Cerebellar cortex (tissue), 1 donor: Measurements from ENCODE around the gene RAB7B.
"Not testable (repeated sequence)": the region's sequence is repeated elsewhere in the genome, so short reads cannot be mapped to it uniquely, and the experiment has no call there.

Experiments
- DNase-seq: peaks from one replicate; pipeline ENCODE4 v3.0.0-alpha.2; 2015; ENCODE audit warnings: low spot score

The RAB7B gene, protein sequence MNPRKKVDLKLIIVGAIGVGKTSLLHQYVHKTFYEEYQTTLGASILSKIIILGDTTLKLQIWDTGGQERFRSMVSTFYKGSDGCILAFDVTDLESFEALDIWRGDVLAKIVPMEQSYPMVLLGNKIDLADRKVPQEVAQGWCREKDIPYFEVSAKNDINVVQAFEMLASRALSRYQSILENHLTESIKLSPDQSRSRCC

DNA sequence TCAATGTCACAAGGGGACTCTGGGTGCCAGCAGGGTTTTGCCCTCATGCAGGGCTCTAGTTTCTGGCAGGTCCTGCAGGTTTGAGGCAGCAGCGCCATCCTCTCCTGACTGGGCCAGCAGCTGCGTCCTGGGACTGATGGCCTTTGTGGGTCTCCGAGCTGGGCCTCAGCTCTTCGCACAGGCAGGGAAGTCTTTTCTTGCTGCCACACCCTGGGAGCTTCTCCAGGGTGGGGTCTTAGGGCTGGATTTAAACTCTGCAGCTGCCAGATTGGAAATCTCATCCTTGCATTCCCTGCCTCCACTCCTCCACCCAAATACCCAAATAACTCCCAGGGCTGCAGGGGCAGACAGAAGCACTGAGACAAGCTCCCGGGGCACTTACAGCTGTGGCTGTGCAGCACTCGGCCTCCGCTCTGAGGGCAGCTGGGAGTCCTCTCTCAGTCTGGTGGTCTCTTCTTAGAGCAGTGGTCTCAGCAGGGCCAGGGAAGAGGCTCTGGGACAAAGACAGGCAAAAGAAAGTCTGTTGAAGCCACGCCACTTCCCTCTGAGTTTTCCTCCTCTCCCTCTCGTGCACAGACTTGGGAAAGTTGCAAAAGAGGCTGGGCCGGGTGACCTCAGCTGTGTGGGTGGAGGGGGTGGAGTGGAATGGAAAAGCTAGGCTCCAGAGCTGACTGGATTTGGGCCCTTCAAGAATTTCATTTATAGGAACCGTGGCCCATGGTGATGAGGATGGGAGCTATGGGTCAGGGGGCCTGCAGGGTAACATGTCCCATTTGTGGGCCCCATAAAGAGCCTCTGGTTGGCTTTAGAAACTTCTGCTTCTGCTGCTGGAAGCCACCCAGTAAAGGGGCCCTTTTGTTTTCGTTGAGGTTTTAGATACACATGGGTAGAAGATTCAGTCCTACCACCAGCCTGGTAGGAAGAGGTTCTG is at the start of gene RAB7B:
Gene RAB7B (minus strand): TSS at position 525 of the 931 bp plus-strand sequence. CDS start 9,260 bp downstream, outside the sequence.
- no peak for DNase-seq

DNA sequence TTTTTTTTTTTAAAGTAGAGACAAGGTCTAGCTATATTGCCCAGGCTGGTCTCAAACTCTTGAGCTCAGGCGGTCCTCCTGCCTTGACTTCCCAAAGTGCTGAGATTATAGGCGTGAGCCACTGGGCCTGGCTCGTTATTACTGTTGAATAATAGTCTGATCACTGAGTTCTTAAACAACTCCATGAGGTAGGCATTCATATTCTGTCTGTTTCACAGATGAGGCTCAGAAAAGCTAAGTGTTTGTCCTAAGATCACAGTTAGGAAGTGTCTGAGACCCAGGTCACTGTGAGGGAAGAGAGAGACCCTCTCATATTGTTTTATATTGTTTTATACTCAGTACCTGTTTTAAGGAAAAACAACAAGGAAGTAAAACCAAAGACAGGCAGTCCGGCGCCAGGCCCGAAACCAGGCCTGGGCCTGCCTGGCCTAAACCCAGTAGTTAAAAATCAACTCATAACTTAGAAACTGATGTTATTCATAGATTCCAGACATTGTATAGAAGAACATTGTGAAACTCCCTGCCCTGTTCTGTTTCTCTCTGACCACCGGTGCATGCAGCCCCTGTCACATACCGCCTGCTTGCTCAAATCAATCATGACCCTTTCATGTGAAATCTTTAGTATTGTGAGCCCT is 49.2 kb upstream of the RAB7B start:
- not testable (repeated sequence) for DNase-seq

DNA sequence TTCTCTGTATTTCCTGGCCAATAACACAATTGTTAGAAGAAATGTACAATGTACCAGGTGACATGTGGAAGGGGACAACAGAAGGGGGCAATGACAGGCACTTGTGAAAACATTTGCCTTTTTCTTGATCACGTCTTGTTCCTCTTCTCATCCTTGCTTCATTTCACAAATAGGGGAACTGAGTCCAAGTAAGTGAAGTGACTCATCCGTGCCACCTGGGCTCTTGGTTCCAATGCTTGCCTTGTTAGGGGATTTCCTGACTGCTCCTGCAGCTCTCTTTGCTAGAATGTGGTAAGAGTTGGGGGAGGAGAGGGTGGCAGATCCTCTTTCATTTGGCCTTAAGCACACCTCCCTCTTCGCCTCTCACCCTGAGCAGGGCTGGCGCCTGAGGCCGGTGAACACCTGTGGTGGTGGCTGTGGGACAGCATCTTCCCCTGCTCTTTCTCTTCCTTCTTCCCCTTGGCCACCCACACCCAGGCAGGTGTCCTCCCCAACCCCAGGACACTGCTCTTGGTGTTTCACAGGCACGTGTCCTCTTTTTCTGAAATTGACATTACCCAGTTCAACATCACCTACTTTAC is 47.5 kb upstream of the RAB7B start:
- no peak for DNase-seq

DNA sequence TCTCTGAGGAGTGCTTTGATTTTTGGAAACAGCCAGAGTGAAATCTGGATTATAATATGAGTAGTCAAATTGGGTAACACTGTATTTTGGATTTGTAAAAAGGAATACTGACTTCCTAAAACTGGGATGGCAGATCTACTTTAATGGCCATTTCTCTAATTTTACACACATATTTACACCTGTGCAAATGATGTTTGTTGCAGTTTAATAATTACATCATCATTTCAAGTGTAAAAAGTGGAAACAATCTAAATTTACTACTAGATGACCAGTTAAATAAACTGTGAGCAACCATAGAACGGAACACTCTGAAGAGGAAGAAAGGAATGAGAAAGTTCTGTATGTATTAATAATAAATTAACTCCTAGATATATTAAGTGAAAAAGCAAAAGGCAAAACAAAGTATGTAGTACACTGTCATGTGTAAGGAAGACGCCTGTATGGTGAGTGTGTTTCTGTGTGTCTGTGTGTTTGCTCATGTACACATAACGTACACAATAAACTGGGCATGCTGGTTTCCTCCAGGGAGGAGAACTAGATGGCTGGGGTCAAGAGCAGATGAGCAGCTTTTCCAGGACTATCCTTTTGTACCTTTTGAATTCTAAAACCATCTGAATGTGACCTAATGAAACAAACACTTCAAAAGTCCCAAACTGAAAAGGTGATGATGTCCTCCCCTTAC is 46.9 kb upstream of the RAB7B start:
- DNase-seq = no peak

DNA sequence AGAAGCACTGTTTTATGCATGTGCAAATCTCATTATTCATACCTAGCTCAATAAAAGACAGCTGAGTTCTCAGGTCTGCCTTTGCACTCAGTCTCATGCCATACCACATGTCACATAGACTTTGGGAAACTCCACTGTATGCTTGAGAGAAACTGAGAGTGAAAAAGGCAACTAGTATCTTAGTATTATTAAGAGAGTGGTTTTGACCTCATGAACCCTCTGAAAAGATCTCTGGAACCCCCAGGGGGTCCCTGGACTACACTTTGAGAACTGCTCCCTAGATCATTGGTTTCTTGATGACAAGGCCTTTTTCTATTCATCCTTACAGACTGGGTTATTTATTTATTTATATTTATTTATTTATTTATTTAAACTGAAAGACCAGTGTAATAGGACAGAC is 46.1 kb upstream of the RAB7B start:
- no peak for DNase-seq

DNA sequence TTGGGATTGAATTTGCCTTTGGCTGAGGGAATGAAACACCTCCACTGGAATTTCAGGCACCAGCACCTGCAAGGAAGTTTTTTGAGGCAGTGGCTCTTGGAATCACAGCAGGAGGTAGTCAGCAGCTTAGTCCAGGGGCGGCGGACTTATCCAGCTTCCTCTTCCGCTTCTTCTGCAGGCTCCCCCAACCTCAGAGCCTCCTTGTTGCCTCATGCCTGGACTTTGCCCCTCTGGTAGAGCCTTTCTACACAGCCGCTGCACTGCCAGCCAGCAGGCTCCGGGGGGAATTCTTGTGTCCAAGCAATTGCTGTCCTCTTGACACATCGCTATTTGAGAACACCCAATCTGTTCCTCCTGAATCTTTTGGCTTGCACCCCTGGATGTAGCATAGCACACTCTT is 45.4 kb upstream of the RAB7B start:
- no peak for DNase-seq

DNA sequence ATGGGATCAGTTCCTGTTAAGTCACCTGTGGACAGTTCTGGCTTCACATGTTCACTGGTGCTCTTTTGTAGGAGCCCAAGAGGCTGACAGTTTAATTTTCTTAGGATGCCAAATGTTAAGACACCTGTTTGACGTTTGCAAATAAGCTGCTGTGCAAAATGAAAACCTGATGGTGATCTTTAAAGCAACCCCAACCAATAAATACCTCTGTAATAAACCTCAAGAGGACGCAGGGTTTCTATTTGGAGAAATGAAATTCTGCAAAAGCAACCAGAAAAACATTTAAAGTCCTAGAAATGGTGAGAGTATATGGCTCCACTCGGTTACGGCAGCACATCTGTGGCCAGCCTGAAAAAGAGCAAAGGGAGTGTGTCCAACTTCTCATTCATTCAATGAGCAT is 44.1 kb upstream of the RAB7B start:
- no peak for DNase-seq

DNA sequence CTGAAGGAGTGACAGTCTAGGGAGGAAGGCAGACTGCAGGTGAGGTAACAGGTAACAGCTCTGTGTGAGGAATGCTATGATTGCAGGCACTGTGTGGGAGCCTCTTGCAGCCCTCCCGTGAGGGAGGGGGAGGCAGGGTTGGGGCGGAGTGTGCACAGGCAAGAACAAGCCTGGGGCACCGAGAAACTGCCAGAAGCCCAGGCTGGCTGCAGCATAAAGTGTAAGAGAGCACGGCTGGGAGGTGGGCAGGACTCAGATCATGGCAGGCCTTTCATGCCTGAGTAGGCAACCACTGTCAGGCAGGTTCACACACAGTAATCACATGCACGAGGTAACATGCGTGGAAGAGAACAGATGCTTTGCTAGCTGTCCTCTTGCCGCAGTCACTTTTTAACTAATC is 38.4 kb upstream of the RAB7B start:
- no peak for DNase-seq

DNA sequence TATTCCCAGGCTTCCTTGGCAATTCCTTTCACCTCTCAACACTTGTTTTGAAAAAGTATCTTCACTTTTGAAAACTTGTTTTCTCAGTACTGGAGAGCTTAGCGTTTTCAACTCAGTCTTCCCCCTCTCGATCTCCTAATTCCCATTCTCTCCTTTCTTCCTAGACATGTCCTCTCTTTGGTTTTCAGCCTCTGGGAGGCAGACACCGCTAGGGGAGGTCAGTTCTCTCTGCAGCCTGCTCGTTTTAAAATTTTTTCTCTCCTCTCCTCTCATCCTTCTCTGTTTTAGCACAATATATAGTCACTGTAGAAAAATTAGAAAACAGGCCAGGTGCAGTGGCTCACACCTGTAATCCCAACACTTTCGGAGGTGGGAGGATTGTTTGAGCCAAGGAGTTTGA is 37.1 kb upstream of the RAB7B start:
- DNase-seq = no peak

DNA sequence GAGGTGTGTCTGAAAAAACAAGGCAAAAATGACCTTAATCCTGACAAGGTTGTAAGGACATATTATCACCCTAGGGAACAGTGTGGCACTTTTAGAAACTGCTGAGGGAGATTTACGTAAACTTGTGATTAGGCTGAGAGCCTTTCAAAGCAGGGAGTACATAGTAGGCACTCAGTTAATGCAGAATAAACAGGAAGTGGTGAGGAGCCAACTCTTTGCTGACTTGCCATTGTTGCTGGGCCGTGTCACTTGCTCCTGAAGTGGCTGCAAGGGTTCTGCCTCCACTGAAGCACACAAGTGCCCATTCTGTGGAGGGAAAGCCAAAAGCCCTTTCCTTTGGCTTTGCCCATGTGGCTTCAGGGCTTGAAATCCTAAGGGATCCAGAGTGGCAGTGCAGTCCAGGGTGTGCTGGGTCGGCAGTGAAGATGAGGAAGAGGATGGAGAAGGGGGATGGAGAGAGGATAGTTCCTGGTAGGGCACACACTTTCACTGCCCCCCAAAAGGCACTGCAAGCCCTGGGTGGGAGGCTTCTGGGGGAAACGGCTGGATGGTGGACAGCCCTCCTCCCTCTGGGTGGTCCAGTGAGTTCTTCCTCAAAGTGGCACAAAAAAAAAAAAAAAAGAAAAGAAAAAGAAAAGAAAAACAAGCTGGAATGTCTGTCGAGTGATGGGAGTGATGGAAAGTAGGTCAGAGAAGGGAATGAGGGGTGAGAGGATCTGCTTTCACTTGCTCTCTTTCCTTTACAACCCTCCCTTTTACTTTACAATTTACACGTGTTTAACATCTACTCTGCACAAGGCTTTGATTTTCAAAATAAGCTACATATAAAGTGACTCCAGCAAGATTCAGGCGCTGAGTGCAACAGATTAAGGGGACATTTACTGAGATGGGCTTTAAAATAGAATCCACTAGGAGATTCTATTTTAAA is 36.1 kb upstream of the RAB7B start:
- DNase-seq = no peak

DNA sequence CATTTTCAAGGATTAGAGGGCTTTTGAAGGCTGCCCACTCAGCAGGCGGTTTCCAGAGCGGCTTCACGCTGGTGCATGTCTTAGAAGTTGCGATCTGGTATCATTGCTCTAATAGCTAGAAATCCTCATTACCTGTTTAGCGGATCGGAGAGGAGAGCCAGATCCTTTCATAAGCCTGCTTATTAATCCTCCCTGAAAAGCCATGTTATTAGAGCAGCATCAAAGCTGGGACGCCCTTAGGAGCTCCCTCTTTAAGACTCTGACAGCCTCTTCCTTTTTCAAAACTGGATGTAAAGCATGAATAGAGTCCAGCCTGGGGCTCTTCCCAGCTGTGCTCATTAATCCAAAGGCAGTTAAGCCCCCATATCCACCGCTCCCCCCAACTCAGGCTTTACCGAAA is 34.4 kb upstream of the RAB7B start:
- no peak for DNase-seq

DNA sequence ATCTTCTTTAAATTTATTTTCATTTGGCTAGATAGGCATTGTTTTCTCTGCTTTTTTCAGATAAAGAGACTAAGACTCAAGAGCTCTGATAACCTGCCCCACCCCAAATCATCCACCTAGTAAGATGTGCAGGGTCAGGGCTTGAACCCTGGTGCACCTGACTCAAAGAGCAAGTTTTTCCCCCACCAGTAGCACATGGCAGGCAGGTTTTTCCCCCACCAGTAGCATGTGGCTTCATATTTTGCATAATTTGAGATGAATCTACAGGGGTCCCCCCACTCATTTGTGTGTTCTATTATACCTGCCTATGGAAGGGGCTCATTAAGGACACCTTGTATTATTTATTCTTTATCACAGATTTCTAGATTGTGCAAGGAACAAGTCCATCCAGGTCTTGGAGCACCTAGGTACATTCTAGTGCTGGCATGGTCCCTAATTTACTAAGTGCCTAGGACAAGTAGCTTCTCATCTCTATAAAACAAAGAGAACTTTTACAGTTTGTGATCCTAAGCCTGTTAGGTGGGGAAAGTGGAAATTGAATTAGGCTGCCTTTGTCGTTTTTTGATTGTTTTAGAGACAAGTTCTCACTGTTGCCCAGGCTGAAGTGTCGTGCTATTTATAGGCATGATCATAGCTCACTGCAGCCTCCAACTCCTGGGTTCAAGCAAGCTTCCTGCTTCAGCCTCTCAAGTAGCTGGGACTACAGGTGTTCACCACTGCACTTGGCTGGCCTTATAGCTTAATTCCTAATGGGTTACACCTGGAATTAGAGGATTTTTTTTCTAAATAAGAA is 33.7 kb upstream of the RAB7B start:
- no peak for DNase-seq

DNA sequence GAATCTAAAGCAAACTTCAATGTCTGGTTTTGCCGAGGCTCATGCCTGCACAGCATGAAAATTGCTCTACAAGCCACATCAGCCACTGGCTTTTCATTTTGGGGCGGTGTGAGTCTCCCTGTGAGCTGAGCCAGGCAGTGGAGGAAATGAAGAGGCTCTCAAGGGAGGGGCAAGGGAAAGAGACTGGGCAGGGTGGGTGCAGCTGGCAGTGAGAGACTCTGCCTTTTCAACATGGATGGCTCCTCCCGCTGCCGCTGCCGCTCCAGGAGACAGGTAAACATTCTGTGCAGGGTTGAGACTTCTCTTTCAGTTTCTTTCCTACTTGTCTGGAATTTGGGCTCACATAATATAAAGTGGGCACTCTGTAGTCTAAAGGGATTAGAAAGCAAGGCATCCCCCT is 31.8 kb upstream of the RAB7B start:
- no peak for DNase-seq

DNA sequence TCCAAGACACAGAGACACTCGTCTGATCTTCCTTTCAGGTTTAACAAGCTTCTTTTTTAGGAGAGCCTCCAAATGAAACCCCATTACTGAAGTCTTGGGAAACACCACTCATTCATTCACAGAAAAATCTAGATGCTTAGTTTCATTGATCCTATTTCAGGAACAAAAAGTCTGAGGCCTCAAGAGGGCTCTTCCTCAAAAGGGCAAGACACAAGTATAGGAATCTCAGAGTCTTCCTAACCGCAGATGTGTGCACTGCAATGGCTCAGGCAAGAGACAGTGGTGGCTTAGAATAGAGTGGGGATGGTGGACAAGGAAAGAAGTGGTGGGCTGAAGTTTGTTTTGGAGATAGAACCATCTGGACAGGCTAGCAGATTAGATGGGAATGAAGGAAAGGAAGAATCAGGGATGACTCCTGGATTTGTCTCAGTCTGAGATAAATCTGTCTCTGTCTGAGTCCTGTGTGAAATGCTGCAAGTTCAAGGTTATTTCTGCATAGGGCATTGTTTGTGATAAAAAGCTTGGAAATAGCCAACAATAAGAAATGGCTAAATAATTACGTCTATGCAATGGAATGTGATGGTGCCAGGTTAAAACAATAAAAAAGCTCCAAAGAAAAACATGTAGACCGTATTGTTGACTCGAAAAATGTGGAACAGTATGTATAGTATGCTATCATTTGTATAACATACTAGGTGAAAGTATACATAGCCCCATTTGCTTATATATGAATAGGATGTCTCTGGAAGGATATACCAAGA is 29.4 kb upstream of the RAB7B start:
- DNase-seq = no peak

DNA sequence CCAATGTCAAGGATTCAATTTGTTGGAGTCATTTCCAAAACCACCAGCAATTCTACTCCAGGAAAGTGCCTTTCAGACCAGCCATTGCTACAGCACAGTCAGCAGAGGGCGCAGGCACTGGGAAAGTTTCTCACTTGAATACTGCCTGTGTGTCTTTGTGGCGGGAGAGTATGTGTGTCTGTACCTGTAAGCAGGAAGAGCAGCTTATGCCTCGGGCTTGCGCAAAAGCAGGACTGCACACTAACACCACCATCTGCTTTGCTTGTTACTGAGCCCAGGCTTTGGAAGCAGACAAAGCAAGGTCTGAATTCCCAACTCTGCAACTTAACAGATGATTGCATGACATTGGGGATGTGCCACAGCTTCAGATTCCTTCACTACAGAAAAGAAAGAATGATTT is 27.5 kb upstream of the RAB7B start:
- DNase-seq = peak; percentile 93

DNA sequence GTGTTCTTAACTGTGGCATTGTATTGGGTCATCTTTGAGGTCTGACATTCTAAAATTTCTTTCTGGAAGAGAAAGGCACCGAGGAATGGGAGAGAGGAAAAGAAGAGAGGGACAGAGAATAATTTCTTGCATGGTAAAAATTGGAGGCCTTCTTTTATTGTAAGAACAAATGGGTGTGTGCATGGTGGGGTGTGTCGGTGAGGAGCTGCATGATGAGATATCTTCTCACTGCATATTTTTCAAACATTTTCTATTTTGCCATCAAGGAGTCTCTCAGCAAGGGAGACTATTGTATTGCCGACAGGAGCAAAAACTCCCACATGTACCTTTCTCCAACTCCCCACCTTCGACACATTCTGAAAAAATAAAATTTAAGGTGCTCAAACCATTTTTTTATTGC is 27.0 kb upstream of the RAB7B start:
- DNase-seq = no peak

DNA sequence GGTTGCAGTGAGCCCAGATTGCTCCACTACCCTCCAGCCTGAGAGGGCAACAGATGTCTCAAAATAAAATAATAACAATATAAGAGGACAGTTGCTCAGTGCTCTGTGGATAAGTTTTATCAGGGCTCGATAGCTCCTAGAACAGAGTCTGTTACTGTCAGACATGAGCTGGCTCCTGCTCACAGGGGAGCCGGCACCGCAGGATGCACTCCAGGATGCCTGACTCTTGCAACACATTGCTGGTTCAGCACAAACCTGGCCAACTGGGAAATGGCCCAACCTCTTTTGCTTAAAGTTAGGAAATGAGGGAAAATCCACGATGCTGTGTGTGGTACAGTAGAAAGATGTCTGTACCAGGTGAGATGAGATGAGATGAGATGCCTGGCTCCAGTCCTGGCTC is 26.3 kb upstream of the RAB7B start:
- no peak for DNase-seq

DNA sequence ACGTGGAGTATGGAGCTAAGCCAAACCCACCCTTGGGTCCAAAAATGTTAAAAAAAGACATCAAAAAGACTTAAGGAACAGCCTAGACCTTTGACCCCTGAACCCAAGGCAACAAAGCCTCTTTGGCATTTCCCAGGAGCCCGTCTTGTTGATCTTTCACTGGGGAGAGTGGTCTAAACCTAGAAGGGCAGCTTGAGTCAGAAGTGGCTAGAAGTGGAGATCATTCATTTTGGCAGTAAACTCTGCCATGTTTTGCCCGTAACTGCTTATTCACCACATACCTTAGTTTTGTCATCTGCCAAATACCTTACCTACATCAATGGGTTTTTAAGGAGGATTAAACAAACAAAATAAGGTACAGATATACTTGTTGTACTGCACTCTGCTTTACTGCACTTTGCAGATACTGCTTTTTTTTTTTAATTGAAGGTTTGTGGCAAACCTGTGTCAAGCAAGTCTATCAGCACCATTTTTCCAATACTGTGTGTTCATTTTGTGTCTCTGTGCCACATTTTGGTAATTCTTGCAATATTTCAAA is 22.2 kb upstream of the RAB7B start:
- DNase-seq = no peak

DNA sequence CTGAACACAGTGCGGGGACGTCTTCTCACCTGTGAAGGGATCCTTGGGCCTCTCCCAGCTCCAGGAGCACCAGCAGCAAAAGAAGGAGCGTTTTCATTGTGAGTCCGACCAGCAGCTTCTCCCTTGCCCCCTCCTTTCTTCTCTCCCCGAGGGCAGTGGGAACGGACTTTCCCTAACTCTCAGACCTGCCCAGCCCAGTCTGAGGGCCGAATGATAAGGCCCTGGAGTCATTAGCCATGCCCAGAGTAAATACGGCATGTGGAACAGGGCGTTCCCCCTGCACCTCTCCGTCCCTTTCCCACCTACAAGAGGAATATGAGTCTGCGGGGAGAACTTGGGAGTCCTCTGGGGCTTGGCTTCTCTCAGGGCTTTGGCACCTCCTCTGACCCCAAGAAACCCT is 20.5 kb upstream of the RAB7B start, which contains the start of gene CTSE:
Gene CTSE (minus strand): TSS at position 201 of the 400 bp plus-strand sequence. CDS start 104 bp downstream, at position 97.
- no peak for DNase-seq
